ENCODE measurements around the gene IGHMBP2.
"Not testable (repeated sequence)": the region's sequence is repeated elsewhere in the genome, so short reads cannot be mapped to it uniquely, and the experiment has no call there.

The IGHMBP2 gene

DNA sequence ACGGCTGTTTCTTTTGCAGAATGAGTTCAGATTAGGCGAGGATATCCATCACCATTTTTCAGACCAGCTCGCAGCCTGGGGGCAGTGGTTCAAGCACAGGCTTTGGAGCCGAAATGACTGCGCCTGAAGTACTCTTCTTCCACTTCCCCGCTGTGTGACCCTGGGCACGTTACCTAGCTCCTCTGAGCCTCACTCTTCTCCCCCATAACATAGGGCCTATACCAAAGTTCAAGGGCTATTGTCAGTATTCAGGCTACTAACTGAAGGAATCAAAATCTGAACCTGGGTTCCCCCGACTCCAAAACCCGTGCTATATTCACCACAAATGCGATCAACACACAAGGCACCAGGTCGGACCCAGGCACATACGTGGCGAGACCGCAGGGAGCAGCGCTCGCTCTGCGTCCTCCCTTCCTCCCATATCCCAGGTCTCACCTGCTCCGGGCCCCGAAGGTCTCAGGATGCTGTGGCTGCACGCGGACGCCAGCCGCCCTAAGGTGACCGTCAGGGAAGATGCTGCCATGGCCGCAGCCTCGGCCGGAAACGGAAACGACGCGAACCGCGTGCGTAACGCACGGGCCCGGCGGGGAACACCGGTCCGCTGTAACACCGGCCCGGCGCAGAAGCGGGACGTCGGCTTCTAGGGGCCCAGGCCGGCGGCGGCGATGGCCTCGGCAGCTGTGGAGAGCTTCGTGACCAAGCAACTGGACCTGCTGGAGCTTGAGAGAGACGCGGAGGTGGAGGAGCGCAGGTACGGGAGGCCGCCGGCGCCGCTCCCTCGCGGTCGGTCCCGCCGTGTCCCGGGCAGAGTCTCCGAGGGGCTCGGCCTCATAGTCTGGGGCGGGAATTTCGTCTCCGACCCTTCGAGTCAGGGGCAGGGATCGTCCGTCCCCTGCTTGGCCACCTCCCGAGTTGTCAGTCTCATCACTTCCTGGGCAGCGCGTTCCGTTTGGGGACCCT lies at the start of gene IGHMBP2, which contains the start of gene MRPL21:
Gene IGHMBP2, plus strand, starts transcription at position 604 of the 960 bp plus-strand sequence. Its CDS starts 62 bp downstream, at position 666.
Gene MRPL21, minus strand, starts transcription at position 545 of the 960 bp plus-strand sequence. Its CDS starts 22 bp downstream, at position 523.
- DNase-seq = no peak

DNA sequence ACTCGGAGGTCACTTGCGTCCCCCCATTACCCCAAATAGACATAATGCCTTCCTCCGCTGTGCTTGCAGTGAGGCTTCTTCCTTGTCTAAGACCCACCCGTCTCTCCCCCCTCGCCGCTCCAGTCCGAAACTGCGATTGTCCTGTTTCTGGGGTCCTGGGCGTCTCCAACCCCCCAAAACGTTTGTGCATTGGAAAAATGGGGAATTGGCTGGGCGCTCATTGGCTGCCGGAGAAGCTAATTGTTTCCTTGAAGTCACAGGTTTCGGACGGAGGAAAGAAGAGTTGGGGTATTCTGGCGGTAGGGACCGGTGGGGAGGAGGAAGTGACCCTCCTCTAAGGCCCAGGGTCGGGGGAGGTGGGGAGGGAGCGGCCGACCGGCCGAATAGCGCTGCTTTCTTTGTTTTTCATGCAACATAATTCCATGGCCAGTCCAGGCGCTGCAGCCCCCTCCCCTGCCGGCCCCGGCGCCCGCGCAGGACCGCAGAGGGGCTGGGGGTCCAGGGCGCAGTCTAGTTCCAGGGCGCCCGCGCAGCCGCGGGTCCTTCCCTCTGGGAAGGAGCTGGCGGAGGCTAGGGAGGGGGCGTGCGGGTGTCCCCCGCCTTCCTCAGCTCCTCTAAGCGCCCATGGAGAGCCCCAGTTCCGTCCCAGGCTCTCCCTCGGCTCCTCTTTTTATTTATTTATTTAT lies 49.3 kb upstream of the IGHMBP2 start:
- no peak for DNase-seq

DNA sequence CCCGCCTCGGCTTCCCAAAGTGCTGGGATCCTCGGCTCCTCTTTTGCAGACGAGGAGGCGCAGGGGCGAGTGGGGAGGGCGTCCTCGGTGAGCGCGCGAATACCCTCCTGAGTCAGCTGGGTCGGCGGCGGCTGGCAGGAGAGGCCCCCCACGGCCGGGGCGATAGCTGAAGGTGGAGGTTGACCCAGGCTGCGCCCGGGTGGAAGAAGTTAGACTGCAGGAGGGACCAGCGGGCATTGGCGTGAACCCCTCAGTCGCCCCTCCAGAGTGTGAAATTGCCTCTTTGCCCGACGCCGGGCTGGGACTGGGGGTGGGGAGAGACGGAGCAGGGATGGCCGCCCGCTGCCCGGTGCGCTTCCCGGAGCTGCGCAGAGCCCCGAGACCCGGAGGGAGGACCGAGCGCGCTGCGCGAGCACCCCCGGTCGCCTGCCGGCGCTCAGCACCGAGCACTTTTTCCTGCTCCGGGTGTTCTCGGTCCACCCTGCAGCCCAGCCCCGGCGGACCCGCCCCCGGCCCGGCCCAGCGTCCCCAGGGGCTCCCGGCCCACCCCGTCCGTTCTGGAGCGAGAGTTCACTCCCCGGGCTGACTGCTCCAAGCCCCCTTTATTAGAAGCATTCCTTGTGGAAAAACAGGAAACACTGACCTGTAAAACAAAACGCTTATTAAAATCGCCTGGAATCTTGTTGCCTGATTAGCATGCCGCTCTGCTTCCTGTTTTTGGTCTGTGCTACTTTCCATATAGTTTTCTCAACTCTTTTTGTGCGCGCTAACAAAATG lies 48.3 kb upstream of the IGHMBP2 start:
- DNase-seq = no peak

DNA sequence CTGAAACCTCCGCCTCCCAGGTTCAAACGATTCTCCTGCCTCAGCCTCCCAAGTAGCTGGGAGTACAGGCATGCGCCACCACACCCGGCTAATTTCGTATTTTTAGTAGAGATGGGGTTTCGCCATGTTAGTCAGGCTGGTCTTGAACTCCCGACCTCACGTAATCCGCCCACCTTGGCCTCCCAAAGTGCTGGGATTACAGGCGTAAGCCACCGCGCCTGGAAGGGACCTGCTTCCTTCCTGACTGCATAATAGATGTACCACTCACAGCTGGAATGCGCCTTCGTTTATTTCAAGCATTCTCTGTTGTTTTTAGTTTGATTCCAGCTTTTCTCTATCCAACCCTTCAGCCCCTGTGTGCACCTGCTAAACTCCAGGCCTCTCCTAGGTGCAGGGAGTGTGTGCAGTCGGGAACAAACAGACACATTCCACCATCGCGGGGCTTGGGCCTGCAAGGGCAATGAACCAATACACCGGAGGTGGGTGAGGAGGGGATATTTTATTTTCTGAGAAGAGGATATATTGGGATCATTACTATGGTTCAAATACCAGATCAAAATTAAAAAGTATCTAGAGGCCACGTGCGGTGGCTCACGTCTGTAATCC lies 47.2 kb upstream of the IGHMBP2 start:
- DNase-seq = not testable (repeated sequence)

DNA sequence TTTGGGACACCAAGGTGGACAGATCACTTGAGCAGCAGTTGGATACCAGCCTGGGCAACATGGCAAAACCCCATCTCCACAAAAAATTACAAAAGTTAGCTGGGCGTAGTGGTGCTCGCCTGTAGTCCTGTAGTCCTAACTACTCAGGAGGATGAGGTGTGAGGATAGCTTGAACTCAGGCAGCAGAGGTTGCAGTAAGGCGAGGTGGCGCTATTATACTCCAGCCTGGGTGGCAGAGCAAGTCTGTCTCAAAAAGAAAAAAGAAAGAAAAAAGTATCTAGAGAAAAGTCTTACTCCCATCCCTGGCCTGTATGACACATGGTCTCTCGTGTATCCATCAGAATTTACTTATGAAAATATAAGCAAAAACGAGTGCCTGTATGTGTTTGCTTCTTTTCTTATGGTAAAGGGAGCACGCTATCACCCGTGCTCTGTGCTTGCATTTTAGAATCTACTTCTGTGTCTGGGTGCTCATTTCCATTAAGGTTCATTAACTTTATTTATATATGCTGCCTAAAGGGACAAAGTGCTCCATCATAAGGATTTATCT lies 46.6 kb upstream of the IGHMBP2 start:
- no peak for DNase-seq

DNA sequence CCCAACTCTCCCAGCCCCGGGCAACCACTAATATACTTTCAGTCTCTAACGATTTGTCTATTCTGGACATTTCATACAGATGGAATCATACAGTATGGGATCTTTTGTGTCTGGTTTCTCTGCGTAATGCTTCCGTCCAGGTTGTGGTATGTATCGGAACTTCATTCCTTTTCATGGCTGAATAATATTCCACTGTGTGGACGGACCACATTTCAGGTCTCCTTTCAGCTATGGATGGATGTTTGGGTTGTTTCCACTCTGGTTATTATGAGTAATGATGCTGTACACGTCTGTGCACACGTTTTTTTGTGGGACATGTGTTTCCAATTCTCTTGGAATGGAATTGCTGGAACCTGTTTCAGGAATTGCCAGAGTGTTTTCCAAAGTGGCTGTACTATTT lies 44.6 kb upstream of the IGHMBP2 start:
- DNase-seq = no peak

DNA sequence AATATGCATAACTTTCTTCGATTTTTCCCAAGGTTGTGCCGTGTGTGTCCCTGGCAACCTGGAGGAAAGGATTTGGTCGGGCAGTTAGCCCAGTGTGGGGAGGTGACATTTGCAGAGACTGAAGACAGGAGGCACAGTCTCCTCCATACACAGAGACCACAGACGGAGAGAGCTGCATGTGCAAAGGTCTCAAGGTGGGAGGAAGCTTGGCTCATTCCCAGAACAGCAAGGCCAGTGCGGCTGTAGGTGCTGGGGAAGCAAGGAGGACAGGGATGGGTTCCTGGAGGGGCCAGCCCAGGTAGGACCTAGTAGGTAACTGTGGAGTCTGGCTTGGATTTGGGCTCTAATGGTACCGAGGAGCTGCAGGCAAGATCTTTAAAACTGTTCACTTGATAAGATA lies 41.3 kb upstream of the IGHMBP2 start:
- DNase-seq = no peak

DNA sequence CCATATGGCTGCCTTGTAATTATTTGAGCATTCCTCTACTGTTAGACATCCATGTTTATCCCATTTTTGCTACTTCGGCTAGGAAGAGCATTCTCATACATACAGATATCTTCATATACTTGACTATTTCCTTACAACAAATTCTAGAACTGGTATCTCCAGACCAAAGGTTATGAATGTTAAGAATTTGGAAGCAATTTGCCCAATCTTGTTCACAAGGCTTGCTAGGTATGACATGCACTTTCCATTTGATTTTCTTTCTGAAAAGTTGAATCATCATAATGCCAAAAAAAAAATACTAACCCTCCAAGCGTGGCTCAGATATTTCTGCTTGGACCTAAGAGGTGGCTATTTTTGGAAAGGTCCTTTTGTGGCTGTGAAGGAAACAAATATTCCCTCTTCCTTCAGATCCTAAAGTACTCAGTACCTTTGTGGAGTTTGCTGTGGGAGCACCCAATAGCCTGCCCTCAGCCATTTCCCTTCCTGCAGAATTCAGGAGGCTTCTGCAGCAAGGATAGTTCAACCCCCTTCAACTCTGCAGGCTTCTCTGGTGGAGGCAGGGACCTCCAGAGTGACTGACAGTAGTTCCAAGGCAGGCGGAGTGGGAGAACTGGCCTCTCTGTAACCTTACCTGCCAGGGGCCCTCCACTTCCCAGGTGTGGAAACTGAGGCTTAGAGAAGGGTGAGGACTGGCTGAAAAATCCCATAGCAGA lies 40.0 kb upstream of the IGHMBP2 start:
- no peak for DNase-seq

DNA sequence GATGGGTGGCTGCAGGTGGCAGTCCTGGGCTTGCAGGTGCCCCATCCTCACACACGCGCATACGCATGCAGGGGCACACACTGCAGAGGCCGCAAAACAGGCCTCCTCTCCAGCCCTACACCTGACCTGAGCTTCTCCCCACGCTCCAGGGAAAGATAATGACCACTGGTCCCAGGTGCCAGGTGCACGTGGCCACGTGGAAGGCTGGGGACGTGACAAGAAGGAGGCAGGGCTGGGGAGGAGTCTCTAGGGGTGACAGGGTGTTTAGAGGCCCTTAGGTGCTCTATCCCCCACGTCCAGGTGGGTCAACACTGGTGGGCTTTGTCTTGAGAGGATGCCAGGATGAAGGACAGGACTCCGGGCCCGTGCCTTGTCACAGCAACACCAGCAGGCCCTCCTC lies 38.5 kb upstream of the IGHMBP2 start:
- DNase-seq = no peak

DNA sequence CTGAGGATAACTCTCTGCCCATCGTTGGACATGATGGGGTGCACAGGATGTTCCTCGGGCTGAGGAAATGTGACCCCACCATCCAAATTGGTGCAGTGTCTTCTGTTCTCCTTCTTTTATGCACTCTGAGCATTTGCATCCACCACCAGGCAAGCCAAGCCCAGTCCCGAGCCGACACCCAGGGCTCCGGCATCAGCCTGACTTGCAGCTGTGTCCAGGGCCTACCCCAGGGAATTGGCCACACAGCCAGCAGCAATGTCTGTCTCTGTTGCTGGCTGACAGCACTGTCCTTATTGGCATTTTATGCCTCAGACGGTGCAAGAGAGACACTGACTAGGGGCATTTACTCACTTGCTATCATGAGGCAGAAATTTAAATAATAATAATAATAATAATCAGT lies 36.6 kb upstream of the IGHMBP2 start:
- no peak for DNase-seq

DNA sequence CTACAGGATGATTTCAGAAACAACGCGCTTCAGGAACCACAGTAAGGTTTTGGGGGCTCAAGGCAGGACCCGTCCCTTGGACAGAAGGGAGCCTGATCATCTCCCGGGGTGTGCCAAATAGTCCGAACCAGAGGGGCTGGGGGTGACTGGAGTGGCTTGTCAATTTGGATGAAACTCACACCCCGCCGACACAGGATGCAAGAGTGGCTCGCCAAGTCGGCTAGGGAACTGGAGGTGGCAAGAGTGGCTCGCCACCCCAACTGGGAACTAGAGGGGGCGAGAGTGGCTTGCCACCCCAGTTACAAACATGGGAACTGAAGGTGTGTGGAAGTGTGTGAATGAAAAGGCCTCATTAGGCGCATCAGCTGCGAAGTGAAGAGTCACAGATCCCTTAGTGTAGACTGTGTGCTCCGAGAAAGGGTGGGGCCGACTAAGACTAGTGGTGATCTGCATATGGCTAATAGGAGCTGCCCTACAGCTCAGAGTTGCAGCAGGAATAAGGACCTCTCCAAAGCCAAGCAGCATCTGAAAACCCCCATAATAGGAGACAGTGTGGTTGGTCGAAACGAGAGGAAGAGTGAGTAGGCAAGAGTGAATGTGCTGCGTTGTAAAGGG lies 35.4 kb upstream of the IGHMBP2 start:
- no peak for DNase-seq

DNA sequence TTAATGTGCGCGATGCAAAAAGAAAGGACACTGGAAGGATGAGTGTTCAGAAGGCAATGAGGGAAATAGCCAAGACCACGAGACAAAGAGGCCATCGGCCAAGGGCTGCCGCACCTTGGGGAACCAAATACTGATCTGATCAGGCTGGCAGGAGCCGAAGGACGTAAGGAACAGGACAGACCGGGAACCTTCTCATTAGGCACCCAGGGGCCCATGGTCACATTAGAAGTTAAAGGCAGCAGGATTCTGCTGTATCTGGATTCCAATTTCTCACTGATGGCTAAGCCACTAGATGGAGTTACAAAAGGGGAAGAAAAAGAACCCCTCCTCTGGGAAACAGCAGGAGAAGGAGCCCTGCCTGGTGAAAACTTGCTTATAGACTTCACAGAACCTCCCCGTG lies 33.2 kb upstream of the IGHMBP2 start:
- no peak for DNase-seq

DNA sequence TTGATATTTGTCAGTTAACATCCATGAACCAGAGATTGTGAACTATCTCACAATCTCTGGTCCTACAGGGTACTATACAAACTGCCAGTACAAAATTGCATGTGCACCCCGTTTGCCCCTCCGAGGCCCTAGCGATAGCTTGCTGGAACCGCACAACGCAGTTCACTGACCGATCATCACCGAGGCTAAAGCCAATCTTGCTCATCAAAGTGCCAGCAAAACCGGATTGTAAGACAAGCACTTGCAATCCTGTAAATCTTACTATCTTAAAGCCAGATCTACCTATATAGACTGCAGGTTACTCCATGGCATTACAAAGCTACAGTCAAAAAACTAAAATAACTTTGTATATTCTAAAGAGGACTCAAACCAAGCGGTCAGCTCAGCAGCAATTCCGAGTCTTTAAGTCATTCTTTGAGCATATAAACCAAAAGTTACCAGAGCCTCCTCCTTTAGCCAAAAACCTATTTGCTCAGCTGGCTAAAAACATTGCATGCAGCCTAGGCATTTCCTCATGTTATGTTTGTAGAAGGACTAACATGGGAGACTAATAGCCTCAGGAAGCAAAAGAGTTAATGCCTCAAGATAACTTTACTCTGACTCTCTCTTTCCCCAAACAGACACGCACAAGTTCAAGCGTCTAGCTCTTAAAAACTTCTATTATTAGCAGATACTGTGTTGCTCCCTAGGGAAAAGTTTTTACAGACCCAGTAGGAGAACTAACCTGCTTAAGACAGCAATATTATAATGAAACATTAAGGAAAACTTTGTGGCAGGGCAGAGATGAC lies 31.3 kb upstream of the IGHMBP2 start:
- no peak for DNase-seq

DNA sequence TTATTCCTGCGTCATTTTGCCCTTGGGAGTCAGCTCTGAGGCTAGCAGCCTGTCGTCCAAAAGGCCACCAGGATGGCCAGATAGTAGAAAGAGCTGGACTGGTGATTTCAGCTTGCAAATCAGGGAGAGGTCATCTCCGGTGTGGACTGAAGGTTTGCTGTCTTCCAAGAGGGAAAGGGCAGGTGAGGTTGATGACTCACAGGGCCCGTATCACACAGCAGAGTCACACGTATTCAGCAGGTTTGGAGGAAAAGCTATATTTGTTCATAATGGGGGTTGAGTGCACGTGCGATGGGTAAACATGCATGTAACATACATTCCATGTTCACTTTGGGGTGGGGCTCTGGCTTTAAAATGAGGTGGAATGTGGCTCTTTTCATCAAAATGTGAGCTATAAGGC lies 25.7 kb upstream of the IGHMBP2 start:
- no peak for DNase-seq

DNA sequence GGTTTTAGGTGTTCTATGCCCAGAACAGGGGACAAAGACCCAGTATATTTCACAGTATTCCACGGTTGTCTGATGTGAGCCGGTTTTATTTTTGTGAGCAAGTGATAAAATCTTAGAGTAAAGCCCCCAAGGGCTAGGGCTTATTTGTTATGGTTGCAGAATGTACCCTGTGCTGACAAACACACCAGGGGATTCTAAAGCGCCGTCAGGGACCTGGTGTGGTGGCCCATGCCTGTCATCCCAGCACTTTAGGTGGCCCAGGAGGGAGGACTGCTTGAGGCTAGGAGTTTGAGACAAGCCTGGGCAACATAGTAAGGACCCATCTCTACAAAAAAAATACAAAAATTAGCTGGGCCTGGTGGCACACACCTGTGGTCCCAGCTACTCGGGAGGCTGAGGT lies 22.8 kb upstream of the IGHMBP2 start:
- DNase-seq = no peak

DNA sequence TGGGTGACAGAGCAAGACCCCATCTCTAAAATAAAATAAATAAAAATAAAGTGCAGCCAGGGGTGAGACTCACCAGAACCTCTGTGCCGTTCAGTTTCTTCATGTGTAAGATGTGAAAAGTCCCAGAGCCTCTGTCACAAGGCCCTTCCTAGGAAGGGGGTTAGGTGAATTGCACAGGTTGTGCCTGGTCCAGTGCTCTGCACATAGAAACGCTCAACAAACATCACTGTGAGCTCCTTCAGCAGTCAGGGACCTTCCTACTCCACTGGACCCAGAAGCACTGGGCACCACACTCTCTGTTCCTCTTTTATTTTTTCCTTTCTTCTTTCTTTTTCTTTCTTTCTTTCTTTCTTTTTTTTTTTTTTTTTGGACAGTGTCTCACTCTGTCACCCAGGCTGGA lies 22.4 kb upstream of the IGHMBP2 start:
- no peak for DNase-seq

DNA sequence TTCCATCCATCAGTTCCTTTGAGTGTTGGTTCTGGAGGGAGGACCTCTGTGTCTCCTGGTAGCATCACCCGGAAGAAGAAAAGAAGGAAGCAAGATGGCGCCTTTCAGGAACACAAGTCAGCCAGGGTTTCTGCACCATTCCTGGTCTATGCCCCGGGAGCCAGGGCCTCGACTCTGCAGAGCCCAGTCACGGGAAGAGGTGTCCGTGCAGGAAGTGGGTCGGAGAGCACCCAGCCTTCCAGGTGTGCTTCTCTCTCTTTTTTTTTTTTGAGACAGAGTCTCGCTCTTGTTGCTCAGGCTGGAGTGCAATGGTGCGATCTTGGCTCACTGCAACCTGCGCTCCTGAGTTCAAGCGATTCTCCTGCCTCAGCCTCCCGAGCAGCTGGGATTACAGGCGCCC lies 21.3 kb upstream of the IGHMBP2 start:
- no peak for DNase-seq

DNA sequence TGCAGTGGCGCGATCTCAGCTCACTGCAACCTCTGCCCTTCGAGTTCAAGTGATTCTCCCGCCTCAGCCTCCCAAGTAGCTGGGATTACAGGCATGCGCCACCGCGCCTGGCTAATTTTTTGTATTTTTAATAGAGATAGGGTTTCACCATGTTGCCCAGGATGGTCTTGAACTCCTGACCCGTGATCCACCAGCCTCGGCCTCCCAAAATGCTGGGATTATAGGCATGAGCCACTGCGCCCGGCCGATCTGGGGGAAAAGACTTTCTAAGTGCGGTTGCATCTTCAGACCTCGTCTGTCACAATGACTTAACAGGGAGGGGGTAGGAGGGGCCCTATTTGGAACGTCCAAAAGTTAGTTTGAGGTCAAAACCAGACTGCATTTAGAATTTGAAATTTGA lies 18.9 kb upstream of the IGHMBP2 start:
- not testable (repeated sequence) for DNase-seq

DNA sequence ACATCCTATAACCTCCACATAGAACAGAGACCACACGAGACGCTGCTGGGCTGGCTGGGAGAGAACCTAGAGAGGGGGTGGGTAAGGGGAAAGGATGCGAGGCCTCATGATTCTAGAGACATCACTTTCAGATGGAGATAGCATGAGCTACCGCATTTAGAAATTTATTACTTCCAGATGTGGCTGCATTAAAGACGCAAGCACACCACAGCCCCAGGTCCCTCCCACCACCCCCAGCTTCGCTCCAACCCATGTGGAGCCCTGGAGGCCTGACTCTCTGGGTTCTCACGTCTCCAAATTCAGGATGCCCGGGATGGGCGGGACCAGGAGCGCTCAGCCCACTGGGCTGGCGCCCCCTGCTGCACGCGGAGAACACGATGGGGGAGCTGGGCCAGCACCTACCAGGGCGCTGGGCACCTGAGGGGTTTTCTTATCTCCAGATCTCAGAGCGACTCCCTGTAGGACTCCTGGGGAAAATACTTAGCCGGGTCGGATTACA lies 13.7 kb upstream of the IGHMBP2 start:
- no peak for DNase-seq

DNA sequence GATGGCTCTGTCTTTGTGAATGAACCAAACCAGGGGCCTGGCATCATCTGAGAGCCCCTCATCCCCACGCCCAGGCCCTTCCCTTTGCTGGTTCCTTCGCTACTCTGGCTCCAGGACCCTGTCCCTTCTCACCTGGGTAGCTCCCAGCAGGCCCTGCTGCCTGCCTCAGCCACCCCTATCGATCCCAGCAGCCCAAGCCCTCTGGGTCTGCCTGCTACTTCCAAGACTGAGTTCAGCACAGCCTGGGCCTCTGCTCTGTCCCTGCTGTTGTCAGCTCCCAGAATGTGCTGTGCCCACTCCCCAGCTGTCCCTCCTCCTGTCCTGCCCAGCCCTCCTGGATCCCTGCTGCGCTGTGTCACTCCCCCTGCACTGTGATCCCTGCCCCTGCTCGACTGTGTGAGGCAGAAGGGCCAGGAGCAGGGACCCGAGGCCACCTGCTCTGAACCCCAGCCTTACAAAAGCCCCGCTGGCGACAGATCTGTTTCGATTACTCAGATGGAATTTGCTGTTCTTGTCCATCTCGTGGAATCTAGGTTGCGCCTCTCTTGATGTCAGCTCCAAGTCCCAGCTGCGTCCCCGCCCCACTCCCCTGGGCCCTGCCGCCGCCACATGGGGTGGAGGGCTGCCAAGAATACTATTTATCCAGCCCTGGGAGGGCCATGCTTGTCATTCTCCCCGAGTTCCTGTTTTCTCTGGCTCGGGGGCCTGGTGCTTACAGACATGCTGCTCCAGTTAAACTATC lies 13.0 kb upstream of the IGHMBP2 start:
- no peak for DNase-seq

Data from NCI-H187 treated with DMSO at 0.1 percent for 48 hours (cell line).